ENCODE results near the gene GARNL3.

GARNL3 gene

DNA sequence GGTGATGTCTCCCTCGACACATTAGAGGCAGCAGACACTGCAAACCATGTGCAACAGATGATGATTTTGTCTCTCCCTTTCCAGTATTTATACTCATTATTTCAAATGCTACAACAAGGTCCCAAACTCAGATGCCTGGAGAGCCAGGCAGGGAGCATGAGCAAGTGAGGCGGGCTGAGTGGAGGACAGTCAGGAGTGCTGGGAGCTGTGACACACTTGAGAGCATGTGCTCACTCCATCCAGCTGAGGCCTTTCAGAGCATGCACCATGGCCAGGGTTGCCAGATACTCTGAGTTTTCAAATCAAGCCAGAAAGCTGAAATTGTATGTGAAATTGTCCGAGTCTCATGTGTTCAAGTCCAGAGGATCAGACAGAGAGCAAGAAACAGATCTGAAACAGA is 76.6 kb downstream of the GARNL3 start:
- TF ChIP-seq, protein P1, sequence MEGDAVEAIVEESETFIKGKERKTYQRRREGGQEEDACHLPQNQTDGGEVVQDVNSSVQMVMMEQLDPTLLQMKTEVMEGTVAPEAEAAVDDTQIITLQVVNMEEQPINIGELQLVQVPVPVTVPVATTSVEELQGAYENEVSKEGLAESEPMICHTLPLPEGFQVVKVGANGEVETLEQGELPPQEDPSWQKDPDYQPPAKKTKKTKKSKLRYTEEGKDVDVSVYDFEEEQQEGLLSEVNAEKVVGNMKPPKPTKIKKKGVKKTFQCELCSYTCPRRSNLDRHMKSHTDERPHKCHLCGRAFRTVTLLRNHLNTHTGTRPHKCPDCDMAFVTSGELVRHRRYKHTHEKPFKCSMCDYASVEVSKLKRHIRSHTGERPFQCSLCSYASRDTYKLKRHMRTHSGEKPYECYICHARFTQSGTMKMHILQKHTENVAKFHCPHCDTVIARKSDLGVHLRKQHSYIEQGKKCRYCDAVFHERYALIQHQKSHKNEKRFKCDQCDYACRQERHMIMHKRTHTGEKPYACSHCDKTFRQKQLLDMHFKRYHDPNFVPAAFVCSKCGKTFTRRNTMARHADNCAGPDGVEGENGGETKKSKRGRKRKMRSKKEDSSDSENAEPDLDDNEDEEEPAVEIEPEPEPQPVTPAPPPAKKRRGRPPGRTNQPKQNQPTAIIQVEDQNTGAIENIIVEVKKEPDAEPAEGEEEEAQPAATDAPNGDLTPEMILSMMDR (IDR thresholded peaks at IDR 0.05; ENCODE audit: insufficient read depth, low read length): no peak
- TF ChIP-seq, protein P2, sequence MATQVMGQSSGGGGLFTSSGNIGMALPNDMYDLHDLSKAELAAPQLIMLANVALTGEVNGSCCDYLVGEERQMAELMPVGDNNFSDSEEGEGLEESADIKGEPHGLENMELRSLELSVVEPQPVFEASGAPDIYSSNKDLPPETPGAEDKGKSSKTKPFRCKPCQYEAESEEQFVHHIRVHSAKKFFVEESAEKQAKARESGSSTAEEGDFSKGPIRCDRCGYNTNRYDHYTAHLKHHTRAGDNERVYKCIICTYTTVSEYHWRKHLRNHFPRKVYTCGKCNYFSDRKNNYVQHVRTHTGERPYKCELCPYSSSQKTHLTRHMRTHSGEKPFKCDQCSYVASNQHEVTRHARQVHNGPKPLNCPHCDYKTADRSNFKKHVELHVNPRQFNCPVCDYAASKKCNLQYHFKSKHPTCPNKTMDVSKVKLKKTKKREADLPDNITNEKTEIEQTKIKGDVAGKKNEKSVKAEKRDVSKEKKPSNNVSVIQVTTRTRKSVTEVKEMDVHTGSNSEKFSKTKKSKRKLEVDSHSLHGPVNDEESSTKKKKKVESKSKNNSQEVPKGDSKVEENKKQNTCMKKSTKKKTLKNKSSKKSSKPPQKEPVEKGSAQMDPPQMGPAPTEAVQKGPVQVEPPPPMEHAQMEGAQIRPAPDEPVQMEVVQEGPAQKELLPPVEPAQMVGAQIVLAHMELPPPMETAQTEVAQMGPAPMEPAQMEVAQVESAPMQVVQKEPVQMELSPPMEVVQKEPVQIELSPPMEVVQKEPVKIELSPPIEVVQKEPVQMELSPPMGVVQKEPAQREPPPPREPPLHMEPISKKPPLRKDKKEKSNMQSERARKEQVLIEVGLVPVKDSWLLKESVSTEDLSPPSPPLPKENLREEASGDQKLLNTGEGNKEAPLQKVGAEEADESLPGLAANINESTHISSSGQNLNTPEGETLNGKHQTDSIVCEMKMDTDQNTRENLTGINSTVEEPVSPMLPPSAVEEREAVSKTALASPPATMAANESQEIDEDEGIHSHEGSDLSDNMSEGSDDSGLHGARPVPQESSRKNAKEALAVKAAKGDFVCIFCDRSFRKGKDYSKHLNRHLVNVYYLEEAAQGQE (IDR thresholded peaks at IDR 0.05; ENCODE audit: insufficient replicate concordance, low read depth): no peak
- TF ChIP-seq SPI1 (IDR thresholded peaks at IDR 0.05; ENCODE audit: borderline replicate concordance, low read depth) (no peak), POLR2AphosphoS5 (IDR thresholded peaks at IDR 0.05; ENCODE audit: low read depth) (no peak), GABPA (IDR thresholded peaks at IDR 0.05; ENCODE audit: low read depth) (no peak)
- no peak overlapping the region for H3K27ac ChIP-seq (replicated peaks)

DNA sequence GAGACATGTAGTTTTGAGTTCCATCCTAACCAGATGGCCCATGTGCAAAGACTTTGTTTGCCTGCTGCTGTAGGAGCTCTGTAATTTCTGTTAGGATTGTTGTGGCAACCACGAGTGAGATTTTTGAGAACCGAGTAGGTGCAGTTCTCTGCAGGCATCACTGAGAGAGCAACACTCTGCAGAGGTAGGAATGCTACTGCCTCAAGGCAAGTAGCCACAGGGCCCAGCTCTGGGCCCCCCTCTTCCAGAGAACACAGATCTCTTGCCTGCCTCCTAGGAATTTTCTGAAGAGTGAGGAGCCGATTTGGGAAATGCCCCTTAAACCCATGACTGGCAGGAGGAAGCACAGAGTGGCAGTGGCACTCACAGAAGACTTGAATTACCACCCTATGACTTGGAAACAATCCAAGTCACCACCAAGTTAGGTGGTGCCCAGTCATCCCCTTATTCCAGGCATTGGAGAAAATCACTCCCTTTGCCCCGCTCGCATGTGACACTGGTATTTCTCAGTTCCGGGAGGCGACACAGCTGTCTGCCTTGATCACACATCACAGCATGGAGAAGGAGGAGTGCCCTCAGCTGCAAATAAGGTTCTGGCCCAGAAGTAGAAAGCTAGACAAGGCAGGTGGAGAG is 79.9 kb downstream of the GARNL3 start:
- Histone ChIP-seq H3K27me3 (ENCODE audit: insufficient read depth, poor library complexity, severe bottlenecking) (no peaks in the 10 kb centered on the region), H3K4me3 (replicated peaks; ENCODE audit: insufficient read depth, low read length) (no peak overlapping the region), H3K27ac (replicated peaks) (no peak overlapping the region)
- TF ChIP-seq, protein P2 (IDR thresholded peaks at IDR 0.05; ENCODE audit: insufficient replicate concordance, low read depth): no peak
- no peak for TF ChIP-seq POLR2AphosphoS5 (IDR thresholded peaks at IDR 0.05; ENCODE audit: low read depth)
- no peak for DNase-seq (ENCODE audit: low read depth in 1 of 2, low spot score in 1 of 2)

More for the DNA sequence above, 76.6 kb downstream of the GARNL3 start:
- no peaks in the 10 kb centered on the region for H3K27me3 ChIP-seq (ENCODE audit: insufficient read depth, poor library complexity, severe bottlenecking)
- DNase-seq (ENCODE audit: low read depth in 1 of 2, low spot score in 1 of 2): no peak
- H3K4me3 ChIP-seq (replicated peaks; ENCODE audit: insufficient read depth, low read length): no peak overlapping the region

DNA sequence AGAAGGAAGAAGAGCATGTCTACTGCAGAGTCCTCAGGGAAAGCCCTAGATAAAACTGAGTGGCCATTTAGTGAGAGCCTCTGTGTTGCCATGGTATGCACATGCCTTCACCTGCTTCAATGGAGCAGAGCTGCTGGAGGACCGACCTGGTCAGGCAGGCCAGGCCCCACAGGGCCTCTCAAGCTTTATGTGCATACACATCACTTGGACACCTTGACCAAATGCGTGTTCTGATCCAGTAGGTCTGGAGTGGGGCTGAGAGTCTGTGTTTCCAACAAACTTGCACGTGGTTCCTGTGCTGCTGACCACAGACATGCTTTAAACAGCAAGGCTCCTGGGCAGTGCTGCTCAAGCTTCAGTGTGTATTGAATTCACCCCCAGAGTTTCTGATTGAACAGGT is 81.0 kb downstream of the GARNL3 start:
- TF ChIP-seq SPI1 (IDR thresholded peaks at IDR 0.05; ENCODE audit: borderline replicate concordance, low read depth): no peak
- TF ChIP-seq, protein P2 (IDR thresholded peaks at IDR 0.05; ENCODE audit: insufficient replicate concordance, low read depth): no peak
- TF ChIP-seq POLR2AphosphoS5 (IDR thresholded peaks at IDR 0.05; ENCODE audit: low read depth): no peak
- no peak for TF ChIP-seq GABPA (IDR thresholded peaks at IDR 0.05; ENCODE audit: low read depth)
- TF ChIP-seq, protein P1 (IDR thresholded peaks at IDR 0.05; ENCODE audit: insufficient read depth, low read length): no peak
- DNase-seq (ENCODE audit: low read depth in 1 of 2, low spot score in 1 of 2): no peak
- Histone ChIP-seq H3K27ac (replicated peaks) (no peak overlapping the region), H3K27me3 (ENCODE audit: insufficient read depth, poor library complexity, severe bottlenecking) (no peaks in the 10 kb centered on the region), H3K4me3 (replicated peaks; ENCODE audit: insufficient read depth, low read length) (no peak overlapping the region)

Measured in HL-60 (cell line).